Measurements from ENCODE around the gene DNER. TPM values are rescaled to one million over a fixed set of nuclear protein-coding genes. Genes with fewer than 3 reads are reported as not detected.
A peak's percentile ranks its signal among the peaks of the same experiment; 100 is the strongest.

The DNER gene
- total RNA-seq, 2 donors from 2014 or later = 0.27 to 1.7 TPM

- Histone ChIP-seq H3K27ac (no peak overlapping the region), H3K4me1 (no peaks in the 10 kb centered on the region), H3K9ac (ENCODE audit: low read depth in 2 of 2, low read length in 2 of 2) (no peak overlapping the region), H3K36me3 (no peaks in the 10 kb centered on the region), H3K4me3 (no peak overlapping the region), H3K9me3 (no peaks in the 10 kb centered on the region), H3K27me3 (no peaks in the 10 kb centered on the region)
- intact Hi-C loops (cut with DNase I) = no loop called here
- DNase-seq = no peak
- TF ChIP-seq CTCF (IDR thresholded peaks at IDR 0.05) = no peak
Measured at GRCh38 chr2:229591611-229592010, 122.7 kb downstream of the DNER start.

GRCh38 chr2:229586746-229587705 lies 127.3 kb downstream of the DNER start:
- Histone ChIP-seq H3K27me3 (no peaks in the 10 kb centered on the region), H3K4me3 (no peak overlapping the region), H3K9ac (ENCODE audit: low read depth in 2 of 2, low read length in 2 of 2) (no peak overlapping the region), H3K4me1 (no peaks in the 10 kb centered on the region), H3K9me3 (no peaks in the 10 kb centered on the region), H3K36me3 (no peaks in the 10 kb centered on the region), H3K27ac (no peak overlapping the region)
- DNase-seq = peak; percentile 72
- intact Hi-C loops (cut with DNase I) = loop anchor here (5.0 to 10.0 kb wide), 2 partner anchors 455 to 902 kb away; no protein-coding TSS in a partner anchor
- TF ChIP-seq CTCF (IDR thresholded peaks at IDR 0.05) = peak; percentile 68

- Histone ChIP-seq H3K36me3 (no peaks in the 10 kb centered on the region), H3K9me3 (no peaks in the 10 kb centered on the region), H3K4me3 (no peak overlapping the region), H3K9ac (ENCODE audit: low read depth in 2 of 2, low read length in 2 of 2) (no peak overlapping the region), H3K4me1 (no peaks in the 10 kb centered on the region), H3K27me3 (no peaks in the 10 kb centered on the region), H3K27ac (no peak overlapping the region)
- intact Hi-C loops (cut with DNase I) = loop anchor here (5.0 to 10.0 kb wide), 2 partner anchors 454 to 901 kb away; no protein-coding TSS in a partner anchor
- TF ChIP-seq CTCF (IDR thresholded peaks at IDR 0.05) = no peak
- no peak for DNase-seq
Measured at GRCh38 chr2:229586012-229586411, 128.3 kb downstream of the DNER start.

- H3K9ac ChIP-seq (ENCODE audit: low read depth in 2 of 2, low read length in 2 of 2) = no peak overlapping the region
- H3K36me3 ChIP-seq = no peaks in the 10 kb centered on the region
- no peaks in the 10 kb centered on the region for H3K4me1 ChIP-seq
- H3K9me3 ChIP-seq = no peaks in the 10 kb centered on the region
- H3K4me3 ChIP-seq = no peak overlapping the region
- no peak for TF ChIP-seq CTCF (IDR thresholded peaks at IDR 0.05)
- no peak overlapping the region for H3K27ac ChIP-seq
- DNase-seq = no peak
- intact Hi-C loops (cut with DNase I) = loop anchor here (10.0 kb wide), 1 partner anchor 897 kb away; no protein-coding TSS in a partner anchor
- H3K27me3 ChIP-seq = no peaks in the 10 kb centered on the region
Measured at GRCh38 chr2:229582151-229582550, 132.2 kb downstream of the DNER start.

GRCh38 chr2:229578052-229578846 lies 136.1 kb downstream of the DNER start:
- Histone ChIP-seq H3K4me3 (no peak overlapping the region), H3K27me3 (no peaks in the 10 kb centered on the region), H3K9ac (ENCODE audit: low read depth in 2 of 2, low read length in 2 of 2) (no peak overlapping the region), H3K36me3 (no peaks in the 10 kb centered on the region), H3K4me1 (no peaks in the 10 kb centered on the region), H3K9me3 (no peaks in the 10 kb centered on the region), H3K27ac (no peak overlapping the region)
- TF ChIP-seq CTCF (IDR thresholded peaks at IDR 0.05) = no peak
- intact Hi-C loops (cut with DNase I) = no loop called here
- no peak for DNase-seq

Measured in colonic mucosa (tissue), 4 donors.